ENCODE measurements around the gene SNTG2. TPM values are rescaled to one million over a fixed set of nuclear protein-coding genes. Genes with fewer than 3 reads are reported as not detected.

The SNTG2 gene
- total and polyA plus RNA-seq, 10 of the 15 experiments (the other 5 are each of a cell fraction or from before 2014, with no cell fraction given), result not detected

DNA sequence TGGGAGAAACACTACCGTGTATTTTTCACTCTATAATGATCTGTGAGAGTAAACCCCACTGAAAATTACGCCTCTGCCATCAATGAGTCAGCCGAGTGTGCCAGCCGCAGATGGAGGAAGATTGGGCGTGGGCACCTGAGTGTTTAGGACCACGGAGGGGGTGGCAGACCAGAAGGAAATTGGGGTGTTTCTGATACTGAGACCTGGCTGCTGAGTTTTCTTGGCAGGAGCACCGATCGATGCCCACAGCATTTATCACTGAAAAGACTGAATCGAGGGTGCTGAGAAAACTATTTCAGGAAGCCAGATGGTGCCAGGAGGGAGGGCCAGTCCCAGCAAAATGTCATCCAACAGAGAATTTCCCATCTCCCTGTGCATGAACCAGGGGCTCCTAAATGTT is 370.7 kb downstream of the SNTG2 start:
- TF ChIP-seq EED (IDR thresholded peaks at IDR 0.05; ENCODE audit: low read depth) (no peak), NKRF (conservative IDR thresholded peaks at IDR 0.05) (no peak), KAT2A (conservative IDR thresholded peaks at IDR 0.05; ENCODE audit: control insufficient read depth, low read depth, low read length) (no peak), ATF7 (IDR thresholded peaks at IDR 0.05; ENCODE audit: low read depth) (no peak), ZSCAN29 (IDR thresholded peaks at IDR 0.05) (no peak), CHD1 (IDR thresholded peaks at IDR 0.05; ENCODE audit: low read depth, low read length) (no peak), GABPA (IDR thresholded peaks at IDR 0.05; ENCODE audit: low read depth) (no peak), FOXK2 (IDR thresholded peaks at IDR 0.05) (no peak), TBL1XR1 (IDR thresholded peaks at IDR 0.05; ENCODE audit: low read depth, low read length) (no peak), BACH1 (IDR thresholded peaks at IDR 0.05; ENCODE audit: borderline replicate concordance) (no peak)
- Histone ChIP-seq H3K9me3 (replicated peaks; ENCODE audit: control insufficient read depth, insufficient read depth, low read length) (no peaks in the 10 kb centered on the region), H3K4me3 (no peak overlapping the region), H3K36me3 (ENCODE audit: control insufficient read depth in 2 of 2, insufficient read depth in 2 of 2, low read length in 1 of 2) (no peaks in the 10 kb centered on the region), H3K27me3 (replicated peaks in 1 of 2; ENCODE audit: control insufficient read depth in 2 of 2, insufficient read depth in 2 of 2, low read length in 1 of 2) (no peaks in the 10 kb centered on the region), H2AFZ (ENCODE audit: control insufficient read depth, low read depth, low read length) (no peak overlapping the region), H3K4me1 (ENCODE audit: control insufficient read depth, insufficient read depth, low read length) (no peaks in the 10 kb centered on the region), H3K9ac (ENCODE audit: control insufficient read depth, insufficient read depth, low read length) (no peak overlapping the region), H3K79me2 (ENCODE audit: control insufficient read depth, insufficient read depth, low read length) (no peaks in the 10 kb centered on the region), H3K27ac (ENCODE audit: control insufficient read depth, insufficient read depth) (no peak overlapping the region), H4K20me1 (ENCODE audit: control insufficient read depth, insufficient read depth) (no peaks in the 10 kb centered on the region), H3K4me2 (ENCODE audit: control insufficient read depth, insufficient read depth) (no peak overlapping the region)
- in situ Hi-C loops (cut with MboI), result no loop called here
- FAIRE-seq (no peak), ATAC-seq (no peak), DNase-seq (ENCODE audit: low read depth, low spot score) (no peak)
- ChIA-PET SMC1A (ENCODE audit: uncharacterized antibody, unreplicated experiment) (no interaction called here), POLR2A (no interaction called here), RAD21 (ENCODE audit: unreplicated experiment) (no interaction called here), CTCF (interaction anchor here (0.6 kb wide), 1 partner anchor 607 kb away, joined by 3 read pairs; no protein-coding TSS in a partner anchor)
- WGBS (ENCODE audit: insufficient coverage, insufficient replicate concordance, low lambda C conversion rate, missing lambda C conversion rate), result 23% methylated on average over 9 of the region's 9 CpGs
- BruUV-seq (replicated peaks), result no TSS peak
- intact Hi-C loops (cut with micrococcal nuclease; ENCODE audit: unreplicated experiment), result no loop called here
